SIG-M5 treated with dmso at 0.1 percent for 504 hours (cell line): ENCODE measurements around the gene CRLF3.
A peak's percentile ranks its signal among the peaks of the same experiment; 100 is the strongest.

Experiments
- DNase-seq: peaks from one replicate; lab custom pipeline; 2025; ENCODE audit not compliant: unreplicated experiment; lab: John Stamatoyannopoulos, UW

The CRLF3 gene

GRCh38 chr17:30824356-30825145, at the start of gene CRLF3:
Gene CRLF3, minus strand, starts transcription at chr17:30824692. Its CDS starts 41 bp downstream, at chr17:30824651.
- peak; percentile 89 for DNase-seq

- no peak for DNase-seq
These were observed 44.5 kb upstream of the CRLF3 start for GRCh38 chr17:30869005-30869404.

- DNase-seq: no peak
These were observed 40.1 kb upstream of the CRLF3 start for GRCh38 chr17:30864636-30865035.

GRCh38 chr17:30858556-30859250, 34.2 kb upstream of the CRLF3 start:
- DNase-seq: no peak

GRCh38 chr17:30854146-30854545, 29.7 kb upstream of the CRLF3 start:
- DNase-seq: no peak

GRCh38 chr17:30848021-30848420, 23.5 kb upstream of the CRLF3 start:
- DNase-seq: no peak

GRCh38 chr17:30840771-30841170, 16.3 kb upstream of the CRLF3 start:
- peak; percentile 54 for DNase-seq

GRCh38 chr17:30838202-30838807, 13.8 kb upstream of the CRLF3 start:
- no peak for DNase-seq

- no peak for DNase-seq
These were observed 8.1 kb upstream of the CRLF3 start for GRCh38 chr17:30832438-30833124.

GRCh38 chr17:30831663-30832437, 7.4 kb upstream of the CRLF3 start, which contains the start of gene ATAD5:
Gene ATAD5, plus strand, starts transcription at chr17:30831966. Its CDS starts 382 bp downstream, at chr17:30832348.
- DNase-seq: peak; percentile 85

GRCh38 chr17:30831257-30831656, 6.8 kb upstream of the CRLF3 start:
- DNase-seq: peak; percentile 33

GRCh38 chr17:30829022-30829421, 4.5 kb upstream of the CRLF3 start:
- DNase-seq: no peak

- DNase-seq: no peak
These were observed 2.6 kb upstream of the CRLF3 start for GRCh38 chr17:30827082-30827481.

GRCh38 chr17:30824002-30824355, 513 bp downstream of the CRLF3 start:
- DNase-seq: no peak

- no peak for DNase-seq
These were observed 1.1 kb downstream of the CRLF3 start for GRCh38 chr17:30823421-30823820.

GRCh38 chr17:30822919-30823318, 1.6 kb downstream of the CRLF3 start:
- DNase-seq: peak; percentile 34

- DNase-seq: peak; percentile 50
These were observed 2.4 kb downstream of the CRLF3 start for GRCh38 chr17:30821871-30822723.

- DNase-seq: no peak
These were observed 4.4 kb downstream of the CRLF3 start for GRCh38 chr17:30819971-30820705.

GRCh38 chr17:30816165-30816564, 8.3 kb downstream of the CRLF3 start:
- no peak for DNase-seq
